Measurements from ENCODE around the gene ITGAE.

The ITGAE gene

DNA sequence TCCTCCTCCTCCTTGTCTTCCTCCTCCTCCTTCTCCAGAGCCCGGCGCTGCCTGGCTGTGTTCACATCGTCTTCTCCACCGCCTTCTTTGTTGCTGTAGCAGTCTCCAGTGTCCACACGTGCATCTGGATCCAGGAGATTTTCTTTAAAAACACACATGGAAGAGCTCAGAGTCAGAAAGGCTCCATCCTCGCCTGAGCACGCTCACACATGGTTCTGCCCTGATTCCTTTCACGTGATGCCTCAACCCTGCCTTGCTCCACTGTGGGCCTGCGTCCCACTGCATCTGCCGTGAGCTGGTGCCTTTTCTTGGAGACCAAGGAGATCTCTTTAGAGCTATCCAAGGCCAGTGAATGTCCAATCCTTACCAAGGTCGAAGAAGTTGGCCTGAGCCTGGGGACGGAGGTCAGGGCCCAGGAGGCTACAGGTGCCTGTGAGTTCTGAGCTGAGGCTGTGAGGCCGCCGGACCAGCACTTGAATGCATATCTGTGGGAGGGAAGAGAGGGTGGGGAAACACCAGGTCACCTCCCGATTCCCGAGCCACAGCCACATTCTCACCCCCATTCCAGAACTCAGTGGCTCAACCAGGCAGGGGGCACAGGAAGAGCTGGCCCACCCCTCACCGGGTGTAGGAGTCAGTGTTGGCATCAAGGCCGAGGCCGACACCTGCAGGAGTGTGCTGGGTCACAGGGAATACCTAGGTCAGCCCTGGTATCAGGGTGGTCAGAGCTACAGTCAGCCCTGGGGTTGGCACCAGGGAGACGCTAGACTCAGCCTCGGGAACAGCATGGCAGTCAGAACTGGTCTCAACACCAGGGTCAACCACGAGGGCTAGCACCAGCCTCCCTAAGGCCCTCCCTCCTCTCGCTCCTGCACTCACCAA is 39.7 kb downstream of the ITGAE start:
- no peak for DNase-seq (ENCODE audit: low read depth)
- no peak overlapping the region for H3K4me3 ChIP-seq (ENCODE audit: low read depth, low read length)
- TF ChIP-seq, protein P1, sequence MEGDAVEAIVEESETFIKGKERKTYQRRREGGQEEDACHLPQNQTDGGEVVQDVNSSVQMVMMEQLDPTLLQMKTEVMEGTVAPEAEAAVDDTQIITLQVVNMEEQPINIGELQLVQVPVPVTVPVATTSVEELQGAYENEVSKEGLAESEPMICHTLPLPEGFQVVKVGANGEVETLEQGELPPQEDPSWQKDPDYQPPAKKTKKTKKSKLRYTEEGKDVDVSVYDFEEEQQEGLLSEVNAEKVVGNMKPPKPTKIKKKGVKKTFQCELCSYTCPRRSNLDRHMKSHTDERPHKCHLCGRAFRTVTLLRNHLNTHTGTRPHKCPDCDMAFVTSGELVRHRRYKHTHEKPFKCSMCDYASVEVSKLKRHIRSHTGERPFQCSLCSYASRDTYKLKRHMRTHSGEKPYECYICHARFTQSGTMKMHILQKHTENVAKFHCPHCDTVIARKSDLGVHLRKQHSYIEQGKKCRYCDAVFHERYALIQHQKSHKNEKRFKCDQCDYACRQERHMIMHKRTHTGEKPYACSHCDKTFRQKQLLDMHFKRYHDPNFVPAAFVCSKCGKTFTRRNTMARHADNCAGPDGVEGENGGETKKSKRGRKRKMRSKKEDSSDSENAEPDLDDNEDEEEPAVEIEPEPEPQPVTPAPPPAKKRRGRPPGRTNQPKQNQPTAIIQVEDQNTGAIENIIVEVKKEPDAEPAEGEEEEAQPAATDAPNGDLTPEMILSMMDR (conservative IDR thresholded peaks at IDR 0.05; ENCODE audit: low read depth, low read length) = no peak

DNA sequence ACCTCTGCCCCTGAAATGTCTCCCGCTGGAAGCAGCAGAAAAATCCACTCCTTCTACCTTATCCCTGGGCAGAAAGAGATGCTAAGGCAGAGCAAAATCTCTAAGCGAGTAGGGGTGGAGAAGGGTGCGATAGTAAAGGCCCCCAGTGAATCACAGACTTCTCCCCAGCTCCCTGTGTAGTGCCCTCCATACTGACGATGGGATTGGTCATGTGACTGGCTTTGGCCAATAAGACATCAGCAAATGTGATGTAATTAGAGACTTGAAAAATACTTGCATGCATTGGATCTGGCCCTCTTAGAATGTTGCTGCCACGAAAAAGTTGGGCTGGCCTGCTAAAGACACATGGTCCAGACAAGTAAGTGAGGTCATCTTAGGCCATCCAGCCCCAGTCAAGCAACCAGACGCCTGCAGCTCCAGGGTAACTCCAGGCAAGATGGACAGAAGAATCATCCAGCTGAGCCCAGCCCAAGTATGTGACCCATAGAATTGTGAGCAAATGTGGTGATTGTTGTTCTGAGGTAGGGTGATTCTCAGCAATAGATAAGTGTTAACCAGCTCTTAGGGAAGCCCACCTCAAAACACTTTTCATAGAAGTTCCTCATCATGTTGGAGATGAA is 41.3 kb downstream of the ITGAE start:
- no peak overlapping the region for H3K4me3 ChIP-seq (ENCODE audit: low read depth, low read length)
- DNase-seq (ENCODE audit: low read depth) = no peak
- TF ChIP-seq, protein P1 (conservative IDR thresholded peaks at IDR 0.05; ENCODE audit: low read depth, low read length) = no peak

GRCh38 chr17:3755335-3756030 is 45.5 kb downstream of the ITGAE start:
- TF ChIP-seq, protein P1 (conservative IDR thresholded peaks at IDR 0.05; ENCODE audit: low read depth, low read length) = no peak
- no peak for DNase-seq (ENCODE audit: low read depth)
- H3K4me3 ChIP-seq (ENCODE audit: low read depth, low read length) = no peak overlapping the region

- TF ChIP-seq, protein P1 (conservative IDR thresholded peaks at IDR 0.05; ENCODE audit: low read depth, low read length) = no peak
- H3K4me3 ChIP-seq (ENCODE audit: low read depth, low read length) = no peak overlapping the region
- DNase-seq (ENCODE audit: low read depth) = no peak
These were observed 46.3 kb downstream of the ITGAE start for GRCh38 chr17:3754458-3755334.

DNA sequence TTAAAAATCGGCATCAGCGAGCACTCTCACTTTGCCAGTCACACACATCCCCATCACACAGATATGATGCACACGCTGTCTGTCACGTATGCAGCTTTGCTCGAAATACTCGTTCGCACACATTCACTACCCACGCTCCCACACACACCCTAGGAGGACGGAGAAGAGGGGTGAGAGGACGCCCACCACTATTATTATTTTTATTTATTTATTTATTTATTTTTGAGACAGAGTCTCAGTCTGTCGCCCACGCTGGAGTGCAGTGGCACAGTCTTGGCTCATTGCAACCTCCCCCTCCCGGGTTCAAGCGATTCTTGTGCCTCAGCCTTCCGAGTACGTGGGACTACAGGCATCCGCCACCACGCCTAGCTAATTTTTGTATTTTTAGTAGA is 46.9 kb downstream of the ITGAE start:
- TF ChIP-seq, protein P1 (conservative IDR thresholded peaks at IDR 0.05; ENCODE audit: low read depth, low read length) = no peak
- no peak overlapping the region for H3K4me3 ChIP-seq (ENCODE audit: low read depth, low read length)
- DNase-seq (ENCODE audit: low read depth) = no peak

GRCh38 chr17:3753624-3754023 is 47.4 kb downstream of the ITGAE start:
- H3K4me3 ChIP-seq (ENCODE audit: low read depth, low read length) = no peak overlapping the region
- TF ChIP-seq, protein P1 (conservative IDR thresholded peaks at IDR 0.05; ENCODE audit: low read depth, low read length) = no peak
- no peak for DNase-seq (ENCODE audit: low read depth)

Measured in choroid plexus epithelial cell (primary cell).